ENCODE results near the gene YPEL3. TPM values are rescaled to one million over a fixed set of nuclear protein-coding genes. Genes with fewer than 3 reads are reported as not detected.

YPEL3 gene
- total and polyA plus RNA-seq, 4 donors = 66.0 to 240 (median 92.3) TPM

DNA sequence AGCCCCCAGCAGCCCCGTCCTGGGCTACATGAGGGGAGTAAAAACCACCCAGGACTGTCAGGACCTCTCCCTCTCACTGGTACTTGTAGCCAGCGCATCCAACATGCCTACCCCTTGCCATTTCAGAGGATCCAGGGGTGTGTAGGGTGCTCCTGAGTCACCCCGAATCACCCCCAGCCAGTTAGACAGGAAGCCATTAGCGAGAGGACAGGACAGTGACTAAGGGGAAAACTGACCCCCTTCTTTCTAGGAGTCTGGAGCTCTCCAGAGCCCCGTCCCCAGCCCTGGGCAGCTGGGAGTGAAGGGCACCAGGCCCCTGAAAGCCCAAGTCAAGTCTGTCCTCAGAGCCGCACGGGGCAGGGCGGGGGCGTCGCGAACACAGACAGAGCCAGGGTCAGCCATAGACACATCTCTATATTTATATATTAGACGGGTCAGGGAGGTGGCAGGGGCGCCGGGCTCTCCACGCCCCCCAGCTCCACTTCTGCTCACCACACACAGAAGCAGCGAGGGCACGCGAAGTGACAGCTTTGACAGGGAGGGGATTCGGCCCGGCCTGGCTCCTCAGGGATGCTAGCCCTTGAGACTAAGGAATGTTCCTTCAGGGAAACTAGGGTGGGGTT lies 17.8 kb upstream of the YPEL3 start:
- intact Hi-C loops (cut with DNase I) = loop anchor here in 1 of 2 donors (2.0 to 10.0 kb wide), 2 partner anchors 51 to 295 kb away; no protein-coding TSS in a partner anchor
- DNase-seq = no peak
- Histone ChIP-seq H3K4me1 (ENCODE audit: control insufficient read depth in 1 of 2, insufficient read depth in 2 of 2, low read length in 2 of 2) (no peaks in the 10 kb centered on the region), H3K36me3 (ENCODE audit: control insufficient read depth in 1 of 2, insufficient read depth in 2 of 2, low read length in 1 of 2) (peaks cover 0 to 3% of the 10 kb centered on the region in 2 donors), H3K27me3 (ENCODE audit: control insufficient read depth in 1 of 2, insufficient read depth in 2 of 2, low read length in 1 of 2) (no peaks in the 10 kb centered on the region), H3K9me3 (ENCODE audit: control insufficient read depth, low read length) (no peaks in the 10 kb centered on the region), H3K4me3 (ENCODE audit: low read length in 2 of 2) (no peak overlapping the region), H3K27ac (ENCODE audit: low read depth in 1 of 2, low read length in 2 of 2) (no peak overlapping the region)
- peak; percentile 20 for ATAC-seq (ENCODE audit: low FRiP score)
- 87 to 91% methylated on average over 20 of the region's 20 CpGs for WGBS, 2 donors

DNA sequence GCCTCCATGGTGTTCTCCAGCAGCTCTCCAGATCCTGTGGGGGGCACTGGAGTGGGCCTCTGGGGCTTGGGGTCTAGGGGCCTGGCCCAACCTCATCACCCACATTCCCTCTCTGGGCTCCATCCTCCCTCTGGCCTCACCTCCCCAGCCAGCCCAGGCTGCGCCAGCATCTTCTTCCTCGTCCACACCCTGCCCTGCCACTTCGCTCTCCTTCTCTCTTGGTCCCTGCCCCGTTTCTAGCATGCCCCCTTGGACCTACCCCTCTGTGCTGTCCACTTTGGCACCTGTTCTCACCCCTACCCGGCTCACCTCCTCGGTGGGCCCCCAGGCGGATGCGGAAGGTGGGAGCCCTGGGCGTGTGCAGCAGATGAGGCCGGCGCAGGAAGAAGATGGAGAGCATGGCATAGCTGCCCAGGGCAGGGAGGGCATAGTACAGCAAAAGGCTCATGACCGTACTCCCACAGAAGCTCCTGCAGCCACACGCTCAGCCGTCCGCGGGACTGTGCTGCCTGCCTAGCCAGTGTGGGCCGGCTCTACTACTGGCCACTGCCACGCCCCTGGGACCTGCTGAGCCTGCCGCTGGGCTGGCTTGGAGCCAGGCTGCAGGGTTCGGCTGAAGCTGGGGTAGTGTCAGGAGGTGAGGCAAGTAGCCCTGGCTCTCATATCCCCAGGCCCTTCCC lies 17.2 kb upstream of the YPEL3 start, which contains the start of gene GDPD3:
Gene GDPD3 (minus strand): TSS at position 507 of the 680 bp plus-strand sequence. CDS start 59 bp downstream, at position 448.
- WGBS, 2 donors = 68 to 70% methylated on average over 20 of the region's 20 CpGs
- Histone ChIP-seq H3K9me3 (ENCODE audit: control insufficient read depth, low read length) (no peaks in the 10 kb centered on the region), H3K27me3 (ENCODE audit: control insufficient read depth in 1 of 2, insufficient read depth in 2 of 2, low read length in 1 of 2) (no peaks in the 10 kb centered on the region), H3K4me1 (ENCODE audit: control insufficient read depth in 1 of 2, insufficient read depth in 2 of 2, low read length in 2 of 2) (no peaks in the 10 kb centered on the region), H3K27ac (ENCODE audit: low read depth in 1 of 2, low read length in 2 of 2) (no peak within 1 kb of the TSS), H3K4me3 (ENCODE audit: low read length in 2 of 2) (no peak within 1 kb of the TSS), H3K36me3 (ENCODE audit: control insufficient read depth in 1 of 2, insufficient read depth in 2 of 2, low read length in 1 of 2) (peaks cover 0 to 4% of the 10 kb centered on the region in 2 donors)
- peak in 1 of 2 donors; percentile 77 for DNase-seq
- ATAC-seq (ENCODE audit: low FRiP score) = peak; percentile 48
- intact Hi-C loops (cut with DNase I) = loop anchor here in 1 of 2 donors (2.0 to 10.0 kb wide), 2 partner anchors 52 to 296 kb away; no protein-coding TSS in a partner anchor

DNA sequence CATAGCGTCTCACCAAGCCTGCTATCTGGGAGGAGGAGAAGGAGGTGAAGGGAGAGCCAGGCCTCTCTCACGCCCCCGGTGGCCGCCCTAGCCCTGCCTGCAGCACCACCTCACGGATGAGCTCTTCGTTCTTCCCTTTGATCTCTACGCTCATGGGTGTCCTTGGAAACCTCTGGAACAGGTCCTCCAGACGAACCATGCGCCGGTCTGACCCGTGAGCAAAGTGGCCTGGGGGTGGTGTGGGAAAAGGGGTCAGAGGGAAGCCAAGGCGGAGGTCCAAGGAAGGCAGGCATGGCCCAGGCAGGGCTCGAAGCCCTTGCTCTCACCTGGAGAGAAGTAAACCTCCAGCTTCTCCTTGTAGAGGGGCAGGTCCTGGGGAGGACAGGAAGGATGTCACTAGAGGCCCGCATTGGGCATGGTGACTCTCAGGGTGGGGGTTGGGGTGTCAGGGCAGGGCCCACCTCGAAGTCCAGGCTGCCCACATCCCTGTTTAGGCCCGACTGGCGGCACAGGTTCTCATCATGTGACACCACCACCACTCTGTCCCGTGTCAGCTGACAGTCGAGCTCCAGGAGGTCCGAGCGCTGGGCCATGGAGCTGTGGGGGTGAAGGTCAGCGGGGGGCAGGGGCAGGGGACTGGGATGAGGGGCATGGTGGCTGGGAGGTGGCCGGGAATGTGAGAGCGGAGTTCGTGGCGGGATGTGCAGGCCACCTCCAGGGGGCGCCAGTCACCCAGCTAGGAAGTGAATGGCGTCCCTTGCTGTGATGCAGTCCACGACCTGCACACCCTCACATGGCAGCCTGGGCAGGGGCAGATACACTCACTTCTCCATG lies 16.4 kb upstream of the YPEL3 start:
- H3K27ac ChIP-seq (ENCODE audit: low read depth in 1 of 2, low read length in 2 of 2) = no peak overlapping the region
- no peak overlapping the region for H3K4me3 ChIP-seq (ENCODE audit: low read length in 2 of 2)
- WGBS, 2 donors = 79 to 83% methylated on average over 27 to 29 of the region's 29 CpGs
- peaks cover 0 to 2% of the 10 kb centered on the region in 2 donors for H3K36me3 ChIP-seq (ENCODE audit: control insufficient read depth in 1 of 2, insufficient read depth in 2 of 2, low read length in 1 of 2)
- no peaks in the 10 kb centered on the region for H3K27me3 ChIP-seq (ENCODE audit: control insufficient read depth in 1 of 2, insufficient read depth in 2 of 2, low read length in 1 of 2)
- intact Hi-C loops (cut with DNase I) = loop anchor here in 1 of 2 donors (2.0 to 10.0 kb wide), 2 partner anchors 52 to 296 kb away; no protein-coding TSS in a partner anchor
- peak; percentile 72 to 91 for DNase-seq
- H3K9me3 ChIP-seq (ENCODE audit: control insufficient read depth, low read length) = no peaks in the 10 kb centered on the region
- ATAC-seq (ENCODE audit: low FRiP score) = peak; percentile 40
- H3K4me1 ChIP-seq (ENCODE audit: control insufficient read depth in 1 of 2, insufficient read depth in 2 of 2, low read length in 2 of 2) = no peaks in the 10 kb centered on the region

DNA sequence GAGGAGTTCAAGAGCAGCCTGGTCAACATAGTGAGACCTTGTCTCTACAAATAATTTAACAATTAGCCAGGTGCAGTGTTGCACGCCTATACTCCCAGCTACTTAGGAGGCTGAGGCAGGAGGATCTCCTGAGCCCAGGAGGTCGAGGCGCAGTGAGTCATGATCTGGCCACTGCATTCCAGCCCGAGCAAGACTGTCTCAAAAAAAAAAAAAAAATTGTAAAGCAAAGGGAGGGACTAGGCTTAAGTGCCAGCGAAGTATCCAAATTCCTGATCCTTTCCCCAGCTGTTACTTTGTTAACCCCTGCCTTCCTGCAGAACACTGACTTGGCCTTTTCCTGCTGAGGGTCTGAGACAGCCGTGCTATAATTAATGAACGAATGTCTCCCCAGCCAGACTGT lies 14.6 kb upstream of the YPEL3 start:
- intact Hi-C loops (cut with DNase I) = loop anchor here in 1 of 2 donors (10.0 kb wide), 1 partner anchor 54 kb away; no protein-coding TSS in a partner anchor
- Histone ChIP-seq H3K9me3 (ENCODE audit: control insufficient read depth, low read length) (no peaks in the 10 kb centered on the region), H3K36me3 (ENCODE audit: control insufficient read depth in 1 of 2, insufficient read depth in 2 of 2, low read length in 1 of 2) (peaks cover 0 to 2% of the 10 kb centered on the region in 2 donors), H3K4me3 (ENCODE audit: low read length in 2 of 2) (no peak overlapping the region), H3K4me1 (ENCODE audit: control insufficient read depth in 1 of 2, insufficient read depth in 2 of 2, low read length in 2 of 2) (no peaks in the 10 kb centered on the region), H3K27me3 (ENCODE audit: control insufficient read depth in 1 of 2, insufficient read depth in 2 of 2, low read length in 1 of 2) (no peaks in the 10 kb centered on the region), H3K27ac (ENCODE audit: low read depth in 1 of 2, low read length in 2 of 2) (no peak overlapping the region)
- DNase-seq (no peak), ATAC-seq (ENCODE audit: low FRiP score) (no peak)
- WGBS, 2 donors = 49 to 58% methylated on average over 7 of the region's 7 CpGs

DNA sequence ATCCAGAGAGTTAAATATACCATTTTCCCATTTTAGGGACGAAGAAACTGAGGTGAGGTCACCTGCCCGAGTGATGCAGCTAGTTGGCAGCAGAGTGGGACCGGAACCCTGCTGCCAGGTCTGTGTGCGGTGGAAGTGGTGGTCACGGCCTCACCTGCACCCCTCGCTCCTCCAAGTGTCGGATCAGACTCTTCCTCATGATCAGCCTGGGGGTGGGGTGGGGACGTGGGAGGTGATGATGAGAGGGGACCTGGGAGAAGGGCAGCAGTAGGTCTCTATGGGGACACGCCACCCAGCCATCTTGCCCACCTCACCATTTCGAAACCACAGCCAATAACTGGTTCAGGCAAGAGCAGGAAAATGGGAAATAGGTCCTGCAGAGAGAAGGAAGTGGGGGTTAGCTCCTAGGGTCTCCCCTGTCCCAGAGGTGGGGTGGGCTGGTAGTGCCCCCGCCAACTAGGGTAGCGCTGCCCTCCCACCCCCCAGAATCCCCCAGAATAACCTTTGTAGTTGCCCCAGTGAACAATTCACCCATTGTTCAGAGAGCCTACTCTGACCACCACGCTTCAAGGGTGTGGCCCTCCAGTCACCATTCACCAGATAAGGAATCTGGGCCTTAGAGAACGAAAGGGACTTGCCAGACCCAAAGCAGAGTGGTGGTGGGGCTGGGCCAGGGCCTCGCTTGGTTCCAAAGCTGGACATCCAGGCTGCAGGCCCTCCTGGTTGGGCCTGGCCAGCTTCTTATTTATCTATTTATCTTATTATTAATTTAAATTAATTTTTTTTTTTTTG lies 12.2 kb upstream of the YPEL3 start:
- H3K9me3 ChIP-seq (ENCODE audit: control insufficient read depth, low read length) = no peaks in the 10 kb centered on the region
- DNase-seq (no peak), ATAC-seq (ENCODE audit: low FRiP score) (no peak)
- no peaks in the 10 kb centered on the region for H3K4me1 ChIP-seq (ENCODE audit: control insufficient read depth in 1 of 2, insufficient read depth in 2 of 2, low read length in 2 of 2)
- no peak overlapping the region for H3K4me3 ChIP-seq (ENCODE audit: low read length in 2 of 2)
- no peaks in the 10 kb centered on the region for H3K27me3 ChIP-seq (ENCODE audit: control insufficient read depth in 1 of 2, insufficient read depth in 2 of 2, low read length in 1 of 2)
- no peak overlapping the region for H3K27ac ChIP-seq (ENCODE audit: low read depth in 1 of 2, low read length in 2 of 2)
- H3K36me3 ChIP-seq (ENCODE audit: control insufficient read depth in 1 of 2, insufficient read depth in 2 of 2, low read length in 1 of 2) = peaks cover 2 to 5% of the 10 kb centered on the region in 2 donors
- whole genome bisulfite sequencing, 2 donors = 87 to 88% methylated on average over 15 of the region's 15 CpGs
- intact Hi-C loops (cut with DNase I) = no loop called here

DNA sequence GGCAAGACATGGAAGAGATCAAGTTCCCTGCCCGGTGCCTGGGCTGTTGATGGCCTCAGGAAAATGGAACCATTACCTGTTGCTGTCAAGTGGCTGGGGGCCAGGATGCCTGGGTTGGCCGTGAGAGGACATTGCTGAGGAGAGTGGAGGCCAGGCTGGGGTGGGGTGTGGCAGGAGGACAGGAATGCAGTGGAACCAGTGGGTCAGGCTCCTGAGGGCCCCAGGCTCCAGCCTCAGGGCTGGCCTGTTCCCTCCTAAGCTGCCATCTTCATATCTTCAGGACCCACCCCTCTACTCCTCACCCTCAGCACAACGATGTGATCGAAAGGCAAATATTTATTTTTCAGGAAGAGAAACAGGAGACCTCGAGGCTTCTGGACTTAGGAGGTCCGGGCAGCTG lies 8.5 kb upstream of the YPEL3 start:
- Histone ChIP-seq H3K27me3 (ENCODE audit: control insufficient read depth in 1 of 2, insufficient read depth in 2 of 2, low read length in 1 of 2) (no peaks in the 10 kb centered on the region), H3K27ac (ENCODE audit: low read depth in 1 of 2, low read length in 2 of 2) (no peak overlapping the region), H3K36me3 (ENCODE audit: control insufficient read depth in 1 of 2, insufficient read depth in 2 of 2, low read length in 1 of 2) (peaks cover 2 to 5% of the 10 kb centered on the region in 2 donors), H3K4me1 (ENCODE audit: control insufficient read depth in 1 of 2, insufficient read depth in 2 of 2, low read length in 2 of 2) (no peaks in the 10 kb centered on the region), H3K4me3 (ENCODE audit: low read length in 2 of 2) (no peak overlapping the region), H3K9me3 (ENCODE audit: control insufficient read depth, low read length) (no peaks in the 10 kb centered on the region)
- no peak for DNase-seq
- no peak for ATAC-seq (ENCODE audit: low FRiP score)
- intact Hi-C loops (cut with DNase I) = no loop called here
- WGBS, 2 donors = 67 to 70% methylated on average over 6 of the region's 6 CpGs

DNA sequence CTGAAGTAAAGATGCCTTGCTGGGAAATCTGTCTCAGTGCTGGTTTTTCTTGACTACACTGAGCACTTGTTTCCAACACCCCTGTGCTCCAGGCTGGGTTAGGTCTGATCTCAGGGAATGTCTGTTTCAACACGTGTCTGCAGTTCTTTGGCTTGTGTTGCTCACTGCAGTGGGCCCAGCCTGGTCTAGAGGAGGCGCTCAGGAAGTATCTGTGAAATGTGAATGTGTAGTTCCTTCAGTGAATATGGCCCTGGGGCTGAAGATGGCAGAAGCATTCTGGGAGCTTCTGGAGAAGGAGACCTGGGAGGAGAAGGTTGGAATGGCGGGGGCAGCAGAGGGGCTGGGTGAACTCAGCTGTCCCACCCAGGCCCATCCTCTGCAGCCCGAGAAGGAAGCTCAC lies 8.1 kb upstream of the YPEL3 start:
- Histone ChIP-seq H3K27ac (ENCODE audit: low read depth in 1 of 2, low read length in 2 of 2) (no peak overlapping the region), H3K27me3 (ENCODE audit: control insufficient read depth in 1 of 2, insufficient read depth in 2 of 2, low read length in 1 of 2) (no peaks in the 10 kb centered on the region), H3K36me3 (ENCODE audit: control insufficient read depth in 1 of 2, insufficient read depth in 2 of 2, low read length in 1 of 2) (peaks cover 2 to 5% of the 10 kb centered on the region in 2 donors), H3K4me3 (ENCODE audit: low read length in 2 of 2) (no peak overlapping the region), H3K4me1 (ENCODE audit: control insufficient read depth in 1 of 2, insufficient read depth in 2 of 2, low read length in 2 of 2) (no peaks in the 10 kb centered on the region), H3K9me3 (ENCODE audit: control insufficient read depth, low read length) (no peaks in the 10 kb centered on the region)
- 79 to 82% methylated on average over 4 of the region's 4 CpGs for WGBS, 2 donors
- ATAC-seq (ENCODE audit: low FRiP score) (no peak), DNase-seq (no peak)
- intact Hi-C loops (cut with DNase I) = no loop called here

Data from aorta (tissue), 5 donors.